Esophagus muscularis mucosa (tissue), 4 donors: ENCODE data around the gene GNA12. TPM values are rescaled to one million over a fixed set of nuclear protein-coding genes. Genes with fewer than 3 reads are reported as not detected.

Experiments
- DNase-seq: peaks from one replicate; pipeline ENCODE4 v3.0.0-alpha.2; 2017; ENCODE audit errors: extremely low spot score
- H3K27ac ChIP-seq, 4 donors: fragments of 200-600 bp; sonication (generic); replicated peaks in 1 of 4; 1 replicate in 3 of 4; 2 replicates in 1 of 4; pipeline ENCODE4 v1.5.1; 2016 to 2019; ENCODE audit warnings: mild to moderate bottlenecking in 1 of 4
- H3K27me3 ChIP-seq, 4 donors: fragments of 200-600 bp; sonication (generic); one replicate each; pipeline versions ENCODE4 v1.5.1 to v1.6.0; 2016 to 2019
- H3K36me3 ChIP-seq, 4 donors: fragments of 200-600 bp; sonication (generic); one replicate each; pipeline ENCODE4 v1.5.1; 2016 to 2019
- H3K4me1 ChIP-seq, 4 donors: fragments of 200-600 bp; sonication (generic); one replicate each; pipeline ENCODE4 v1.5.1; 2016 to 2019
- H3K4me3 ChIP-seq, 4 donors: fragments of 200-600 bp; sonication (generic); 1 replicate in 2 of 4; 2 replicates in 2 of 4; pipeline ENCODE4 v1.5.1; 2016 to 2019; ENCODE audit warnings: mild to moderate bottlenecking in 4 of 4, moderate library complexity in 1 of 4
- H3K9me3 ChIP-seq, 4 donors: fragments of 200-600 bp; sonication (generic); 1 replicate in 3 of 4; 2 replicates in 1 of 4; pipeline ENCODE4 v1.5.1; 2016 to 2019
- CTCF ChIP-seq, 3 experiments: fragments of 200-600 bp in 2 of 3; fragments of 450-650 bp in 1 of 3; sonication (generic) in 2 of 3; IDR thresholded peaks; one replicate each; pipeline ENCODE4 v1.5.1; 2017 to 2019; ENCODE audit warnings: antibody characterized with exemption in 3 of 3, mild to moderate bottlenecking in 2 of 3, moderate library complexity in 1 of 3
- EP300 ChIP-seq: sonication (generic); formaldehyde crosslinking; IDR thresholded peaks from one replicate; pipeline ENCODE4 v1.6.1; 2017; ENCODE audit warnings: antibody characterized with exemption
- POLR2A ChIP-seq: fragments of 450-650 bp; IDR thresholded peaks from one replicate; pipeline ENCODE4 v1.6.1; 2017; ENCODE audit warnings: antibody characterized with exemption, moderate library complexity, mild to moderate bottlenecking, low read depth
- POLR2AphosphoS5 ChIP-seq, 2 donors: sonication (generic); formaldehyde crosslinking; IDR thresholded peaks; one replicate each; pipeline ENCODE4 v1.6.1; 2017; ENCODE audit warnings: antibody characterized with exemption in 2 of 2
- WGBS: methylation state at CpG from one replicate; pipeline ENCODE4 v1.1.5; 2018; 5-methylcytosine and 5-hydroxymethylcytosine counted together
- intact Hi-C: fragments of 100-400 bp; cut with DNase I; formaldehyde crosslinking; loops from one replicate; pipeline ENCODE4 v1.15.1; 2023
- total RNA-seq, 4 donors: library from RNA; depleted of rRNA; stranded (reverse); fragments of >200 nt; gene quantifications; one replicate each; pipeline versions ENCODE4 v1.1.0 to v1.2.1, GENCODE V29; 2016

The GNA12 gene
- total RNA-seq, 4 donors from 2014 or later, result 25.3 to 61.8 (median 38.9) TPM

GRCh38 chr7:2713370-2713769 is 130.7 kb downstream of the GNA12 start:
- intact Hi-C loops, result no loop called here
- Histone ChIP-seq H3K27ac (no peak overlapping the region), H3K9me3 (no peaks in the 10 kb centered on the region), H3K27me3 (no peaks in the 10 kb centered on the region), H3K4me1 (peaks cover 35 to 44% (median 40%) of the 10 kb centered on the region in 4 donors), H3K36me3 (peaks cover 0 to 2% (median 0%) of the 10 kb centered on the region in 4 donors), H3K4me3 (no peak overlapping the region)
- no peak for DNase-seq
- TF ChIP-seq POLR2A, result no peak
- peak in 1 of 2 donors; percentile 5 for TF ChIP-seq POLR2AphosphoS5 (IDR thresholded peaks at IDR 0.05)
- WGBS, result 71% methylated on average over 12 of the region's 13 CpGs

DNA sequence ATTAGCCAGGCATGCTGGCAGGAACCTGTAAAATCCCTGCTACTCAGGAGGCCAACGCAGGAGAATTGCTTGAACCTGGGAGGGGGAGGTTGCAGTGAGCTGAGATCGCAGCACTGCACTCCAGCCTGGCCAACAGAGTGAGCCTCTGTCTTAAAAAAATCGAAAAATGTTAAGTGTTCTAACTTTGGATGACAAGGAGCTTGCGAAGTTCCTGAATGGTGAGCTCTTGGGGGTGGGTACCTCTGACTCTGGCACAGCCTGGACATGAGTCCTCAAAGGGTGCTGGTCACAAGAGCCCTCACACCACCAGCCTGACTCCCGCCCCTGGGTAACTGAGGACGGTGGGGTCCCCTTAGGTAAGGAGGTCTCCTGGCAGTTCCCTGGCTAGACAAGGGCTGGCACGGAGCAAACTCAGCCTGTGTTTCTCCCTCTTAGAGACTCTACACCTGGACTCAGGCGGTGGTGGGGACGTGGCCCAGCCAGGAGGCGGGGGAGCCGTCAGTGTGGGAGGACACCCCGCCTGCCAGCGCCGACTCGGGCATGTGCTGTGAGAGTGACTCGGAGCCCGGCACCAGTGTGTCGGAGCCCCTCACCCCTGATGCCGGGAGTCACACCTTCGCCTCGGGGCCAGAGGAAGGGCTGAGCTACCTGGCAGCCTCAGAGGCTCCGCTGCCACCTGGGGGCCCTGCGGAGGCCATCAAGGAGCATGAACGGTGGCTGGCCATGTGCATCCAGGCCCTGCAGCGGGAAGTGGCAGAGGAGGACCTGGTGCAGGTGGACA is 132.0 kb downstream of the GNA12 start:
- Histone ChIP-seq H3K4me3 (no peak overlapping the region), H3K36me3 (no peaks in the 10 kb centered on the region), H3K27me3 (no peaks in the 10 kb centered on the region), H3K4me1 (peaks cover 24 to 33% (median 30%) of the 10 kb centered on the region in 4 donors), H3K27ac (no peak overlapping the region), H3K9me3 (no peaks in the 10 kb centered on the region)
- intact Hi-C loops, result no loop called here
- TF ChIP-seq POLR2A (no peak), EP300 (no peak), CTCF (IDR thresholded peaks at IDR 0.05) (no peak), POLR2AphosphoS5 (IDR thresholded peaks at IDR 0.05) (no peak)
- WGBS, result 90% methylated on average over 16 of the region's 25 CpGs
- DNase-seq, result no peak

- H3K9me3 ChIP-seq, result no peaks in the 10 kb centered on the region
- H3K4me3 ChIP-seq, result no peak overlapping the region
- no peak for TF ChIP-seq EP300
- no peak for DNase-seq
- H3K27me3 ChIP-seq, result no peaks in the 10 kb centered on the region
- peaks cover 13 to 23% (median 20%) of the 10 kb centered on the region in 4 donors for H3K4me1 ChIP-seq
- WGBS, result 67% methylated on average over 3 of the region's 4 CpGs
- no peak overlapping the region for H3K27ac ChIP-seq
- H3K36me3 ChIP-seq, result no peaks in the 10 kb centered on the region
- intact Hi-C loops, result no loop called here
Measured at GRCh38 chr7:2710901-2711551, 133.1 kb downstream of the GNA12 start.

GRCh38 chr7:2710286-2710655 is 133.8 kb downstream of the GNA12 start:
- Histone ChIP-seq H3K27me3 (no peaks in the 10 kb centered on the region), H3K36me3 (no peaks in the 10 kb centered on the region), H3K27ac (no peak overlapping the region), H3K4me1 (peaks cover 9 to 17% (median 14%) of the 10 kb centered on the region in 4 donors), H3K9me3 (no peaks in the 10 kb centered on the region), H3K4me3 (peak overlapping the region in 1 of 4 donors; percentile 32)
- no peak for DNase-seq
- WGBS, result 85% methylated on average over 11 of the region's 11 CpGs
- intact Hi-C loops, result no loop called here
- no peak for TF ChIP-seq CTCF (IDR thresholded peaks at IDR 0.05)
- no peak for TF ChIP-seq EP300
- TF ChIP-seq POLR2AphosphoS5 (IDR thresholded peaks at IDR 0.05), result no peak
- TF ChIP-seq POLR2A, result no peak

DNA sequence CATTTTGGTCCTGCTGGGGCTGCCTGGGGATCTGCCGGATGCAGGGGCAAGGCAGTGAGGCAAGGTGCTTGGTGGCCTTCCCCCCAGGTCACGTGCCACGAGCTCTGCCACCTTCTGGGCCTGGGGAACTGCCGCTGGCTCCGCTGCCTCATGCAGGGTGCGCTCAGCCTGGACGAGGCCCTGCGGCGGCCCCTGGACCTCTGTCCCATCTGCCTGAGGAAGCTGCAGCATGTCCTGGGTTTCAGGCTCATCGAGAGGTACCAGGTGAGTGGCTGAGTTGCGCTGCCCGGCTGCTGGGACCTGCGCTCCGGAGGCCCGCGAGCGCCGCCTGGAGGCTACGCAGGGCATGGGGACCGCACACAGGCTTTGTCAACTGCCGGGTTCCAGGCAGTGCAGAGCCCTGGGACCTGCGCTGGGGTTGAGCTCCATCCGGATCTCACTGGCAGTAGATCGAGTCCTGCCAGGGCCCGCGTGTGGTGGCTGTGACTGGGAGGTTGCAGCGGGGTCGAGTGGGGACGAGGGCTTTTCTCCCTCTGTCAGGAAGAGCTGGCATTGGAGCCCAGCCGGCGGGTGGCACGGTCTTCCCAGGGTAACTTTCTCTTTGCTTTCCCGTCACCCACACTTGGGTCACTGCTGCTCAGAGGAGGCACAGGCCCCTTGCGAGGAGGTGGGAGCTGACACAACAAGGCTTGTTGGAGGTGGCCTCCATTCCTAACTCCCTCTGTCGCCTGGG is 134.4 kb downstream of the GNA12 start:
- no peaks in the 10 kb centered on the region for H3K36me3 ChIP-seq
- H3K27me3 ChIP-seq, result no peaks in the 10 kb centered on the region
- H3K4me1 ChIP-seq, result peaks cover 9 to 17% (median 11%) of the 10 kb centered on the region in 4 donors
- intact Hi-C loops, result no loop called here
- H3K27ac ChIP-seq, result no peak overlapping the region
- 74% methylated on average over 7 of the region's 35 CpGs for WGBS
- H3K4me3 ChIP-seq, result peak overlapping the region in 1 of 4 donors; percentile 32
- TF ChIP-seq CTCF (IDR thresholded peaks at IDR 0.05) (peak; percentile 62 to 91 (median 73)), POLR2A (no peak), POLR2AphosphoS5 (IDR thresholded peaks at IDR 0.05) (no peak)
- H3K9me3 ChIP-seq, result no peaks in the 10 kb centered on the region
- no peak for DNase-seq
